ENCODE results near the gene SORD.
"Not testable (repeated sequence)": the region's sequence is repeated elsewhere in the genome, so short reads cannot be mapped to it uniquely, and the experiment has no call there.

Gene SORD

GRCh38 chr15:45024649-45025048 is 1.7 kb downstream of the SORD start:
- not testable (repeated sequence) for DNase-seq (ENCODE audit: low read depth in 2 of 2)

GRCh38 chr15:45025627-45026026 is 2.6 kb downstream of the SORD start:
- DNase-seq (ENCODE audit: low read depth in 2 of 2): not testable (repeated sequence)

- DNase-seq (ENCODE audit: low read depth in 2 of 2): no peak
Observed at GRCh38 chr15:45026651-45027190, 3.7 kb downstream of the SORD start.

- DNase-seq (ENCODE audit: low read depth in 2 of 2): no peak
Observed at GRCh38 chr15:45027220-45027619, 4.2 kb downstream of the SORD start.

GRCh38 chr15:45030743-45031142 is 7.7 kb downstream of the SORD start:
- no peak for DNase-seq (ENCODE audit: low read depth in 2 of 2)

GRCh38 chr15:45031522-45032028 is 8.6 kb downstream of the SORD start:
- DNase-seq (ENCODE audit: low read depth in 2 of 2): not testable (repeated sequence)

- not testable (repeated sequence) for DNase-seq (ENCODE audit: low read depth in 2 of 2)
Observed at GRCh38 chr15:45032501-45032900, 9.5 kb downstream of the SORD start.

GRCh38 chr15:45034087-45034486 is 11.1 kb downstream of the SORD start:
- DNase-seq (ENCODE audit: low read depth in 2 of 2): not testable (repeated sequence)

GRCh38 chr15:45034600-45035375 is 11.8 kb downstream of the SORD start:
- DNase-seq (ENCODE audit: low read depth in 2 of 2): not testable (repeated sequence)

- DNase-seq (ENCODE audit: low read depth in 2 of 2): peak; percentile 27 to 38
Observed at GRCh38 chr15:45036812-45037781, 14.1 kb downstream of the SORD start.

- DNase-seq (ENCODE audit: low read depth in 2 of 2): no peak
Observed at GRCh38 chr15:45037936-45038335, 14.9 kb downstream of the SORD start.

GRCh38 chr15:45040396-45040795 is 17.4 kb downstream of the SORD start:
- DNase-seq (ENCODE audit: low read depth in 2 of 2): not testable (repeated sequence)

GRCh38 chr15:45041538-45041937 is 18.5 kb downstream of the SORD start:
- not testable (repeated sequence) for DNase-seq (ENCODE audit: low read depth in 2 of 2)

GRCh38 chr15:45042859-45043258 is 19.9 kb downstream of the SORD start:
- DNase-seq (ENCODE audit: low read depth in 2 of 2): not testable (repeated sequence)

- DNase-seq (ENCODE audit: low read depth in 2 of 2): not testable (repeated sequence)
Observed at GRCh38 chr15:45044270-45044669, 21.3 kb downstream of the SORD start.

GRCh38 chr15:45048449-45048793 is 25.4 kb downstream of the SORD start:
- DNase-seq (ENCODE audit: low read depth in 2 of 2): not testable (repeated sequence)

- no peak for DNase-seq (ENCODE audit: low read depth in 2 of 2)
Observed at GRCh38 chr15:45048794-45049631, 26.0 kb downstream of the SORD start.

GRCh38 chr15:45050587-45050986 is 27.6 kb downstream of the SORD start:
- DNase-seq (ENCODE audit: low read depth in 2 of 2): no peak

GRCh38 chr15:45052676-45053075 is 29.7 kb downstream of the SORD start:
- DNase-seq (ENCODE audit: low read depth in 2 of 2): not testable (repeated sequence)

GRCh38 chr15:45058690-45059675 is 36.0 kb downstream of the SORD start:
- not testable (repeated sequence) for DNase-seq (ENCODE audit: low read depth in 2 of 2)
